Glomerular visceral epithelial cell (primary cell): ENCODE measurements around the gene SNUPN.

Experiments used
- DNase-seq: peaks from one replicate; pipeline ENCODE4 v3.0.0-alpha.2; 2016; ENCODE audit errors: extremely low spot score

SNUPN gene

DNA sequence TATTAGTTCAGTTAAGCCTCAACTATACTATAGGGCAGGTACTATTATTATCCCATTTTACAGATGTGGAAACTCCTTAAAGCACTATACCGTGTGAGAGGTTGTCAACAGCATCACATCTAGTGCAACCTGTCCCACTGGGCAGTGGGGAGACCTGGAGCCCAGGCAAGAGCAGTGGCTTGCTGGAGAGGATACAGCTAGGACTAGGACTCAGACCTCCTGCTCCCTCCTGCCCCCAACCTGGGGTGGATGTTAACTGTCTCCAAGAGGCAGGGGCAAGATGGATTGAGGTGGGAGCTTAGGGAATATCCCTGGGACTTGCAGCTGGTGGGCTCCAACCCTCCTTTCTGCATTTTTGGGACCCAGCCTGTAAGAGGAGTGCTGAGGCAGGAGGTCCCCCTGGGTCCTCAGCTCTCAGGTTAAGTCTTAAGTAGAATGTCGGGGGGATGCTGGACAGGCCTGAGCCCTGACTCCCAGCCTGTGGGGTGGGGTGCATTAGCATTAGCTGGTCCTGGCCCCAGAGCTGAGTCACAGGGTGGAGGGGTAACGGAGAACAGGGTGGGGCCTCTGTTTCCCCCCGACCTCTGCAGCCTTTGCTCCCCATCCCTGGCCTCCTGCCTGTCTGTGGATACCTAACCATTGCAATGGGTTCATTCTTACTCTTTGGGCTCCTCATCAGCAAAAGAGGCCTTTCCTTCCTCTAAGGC, 28.8 kb upstream of the SNUPN start:
- DNase-seq: no peak

GRCh38 chr15:75653347-75653913, 27.9 kb upstream of the SNUPN start:
- DNase-seq: no peak

GRCh38 chr15:75651810-75652543, 26.5 kb upstream of the SNUPN start:
- DNase-seq: no peak

- DNase-seq: peak; percentile 44
Observed at GRCh38 chr15:75650908-75651809, 25.6 kb upstream of the SNUPN start.

GRCh38 chr15:75649848-75650247, 24.3 kb upstream of the SNUPN start:
- DNase-seq: no peak

GRCh38 chr15:75649045-75649761, 23.7 kb upstream of the SNUPN start:
- no peak for DNase-seq

- peak; percentile 40 for DNase-seq
Observed at GRCh38 chr15:75648156-75649000, 22.9 kb upstream of the SNUPN start.

GRCh38 chr15:75647370-75648155, 22.0 kb upstream of the SNUPN start, which contains the start of gene SNX33:
Gene SNX33 (plus strand): TSS chr15:75647912. CDS start chr15:75649103, 1,191 bp downstream.
- DNase-seq: peak; percentile 85

DNA sequence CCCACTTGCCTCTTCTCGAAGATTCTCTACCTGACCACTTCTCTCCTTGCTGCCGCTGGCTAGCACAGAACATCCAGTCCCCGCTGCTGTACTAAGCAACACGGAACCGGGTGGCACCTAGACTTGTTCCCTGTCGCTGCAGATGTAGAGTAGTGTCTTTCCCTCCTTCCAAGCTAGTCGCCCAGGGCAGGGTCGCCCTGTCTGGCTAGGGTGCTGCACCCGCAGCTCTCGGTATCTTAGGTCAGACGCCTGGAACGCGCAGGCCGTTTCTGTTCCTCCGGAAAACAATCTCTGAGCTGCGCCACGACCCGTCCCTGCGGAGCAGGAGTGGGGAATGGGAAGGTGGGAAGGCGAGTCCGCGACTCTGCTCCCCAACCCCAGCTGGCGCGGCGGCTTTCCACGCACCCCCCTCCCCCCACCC, 21.4 kb upstream of the SNUPN start:
- DNase-seq: no peak

DNA sequence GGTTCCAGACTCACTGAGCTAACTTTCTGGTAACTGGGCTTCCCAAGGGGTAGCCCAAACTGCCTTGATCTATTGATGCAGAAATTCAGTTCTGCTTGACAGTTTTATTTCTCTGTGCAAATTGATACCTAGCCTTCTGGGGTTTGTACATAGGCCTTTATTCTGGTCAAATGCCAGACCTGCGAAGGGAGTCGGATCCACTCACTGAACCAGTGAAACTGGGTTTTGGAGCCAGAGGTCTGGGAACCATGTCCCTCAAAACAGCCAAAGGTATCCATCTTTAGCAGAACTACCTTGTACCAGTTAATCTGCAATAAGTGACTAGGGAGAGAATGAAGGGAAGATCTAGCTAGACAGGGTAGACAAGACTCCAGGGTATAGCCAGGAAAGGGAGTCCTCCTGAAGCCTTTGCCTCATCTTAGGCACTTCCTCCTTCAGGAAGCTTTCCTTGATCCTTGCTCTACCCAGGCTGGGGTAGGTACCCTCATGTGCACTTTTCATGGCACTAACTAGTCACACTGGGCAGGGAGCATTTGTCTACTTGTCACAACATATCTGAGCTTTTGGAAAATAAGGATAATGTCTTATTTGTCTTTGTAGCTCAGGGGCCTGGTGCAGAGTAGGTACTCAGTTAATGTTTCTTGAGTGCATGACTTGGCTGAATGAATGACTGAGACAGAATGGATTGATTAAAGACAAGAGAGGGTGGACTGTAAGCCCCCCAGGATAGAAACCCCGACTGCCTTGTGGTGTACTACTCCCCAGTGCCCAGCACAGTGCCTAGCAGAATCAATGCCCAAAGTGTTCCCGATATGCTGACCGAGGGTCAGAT, 20.8 kb upstream of the SNUPN start:
- DNase-seq: no peak

DNA sequence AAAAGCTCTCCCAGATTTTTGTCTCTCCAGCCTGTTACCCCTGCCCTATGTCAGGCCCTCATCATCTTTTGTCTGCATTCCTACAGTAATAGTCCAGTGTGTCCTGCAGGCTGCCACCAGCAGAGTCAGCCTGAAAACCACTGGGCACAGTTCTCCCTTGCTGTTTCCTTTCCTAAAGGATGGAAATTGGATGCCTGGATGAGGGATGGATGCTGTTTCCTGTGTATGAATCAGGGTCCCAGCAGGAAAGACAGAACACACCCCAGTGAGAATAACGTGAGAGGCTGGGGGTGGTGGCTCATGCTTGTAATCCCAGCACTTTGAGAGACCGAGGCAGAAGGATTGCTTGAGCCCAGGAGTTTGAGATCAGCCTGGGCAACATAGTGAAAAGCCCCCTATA, 18.9 kb upstream of the SNUPN start:
- DNase-seq: no peak

- no peak for DNase-seq
Observed at GRCh38 chr15:75641603-75642002, 16.1 kb upstream of the SNUPN start.

DNA sequence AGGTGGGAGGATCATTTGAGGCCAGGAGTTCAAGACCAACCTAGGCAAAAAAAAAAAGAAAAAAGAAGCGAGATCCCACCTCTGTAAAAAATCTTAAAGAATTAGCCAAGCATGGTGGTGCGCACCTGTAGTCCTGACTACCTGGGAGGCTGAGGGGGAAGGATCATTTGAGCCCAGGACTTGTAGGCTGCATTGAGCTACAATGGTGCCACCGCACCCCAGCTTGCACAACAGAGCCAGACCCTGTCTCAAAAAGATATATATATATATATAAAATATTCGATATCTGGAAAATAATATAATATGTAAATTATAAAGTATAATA, 15.6 kb upstream of the SNUPN start:
- DNase-seq: no peak

DNA sequence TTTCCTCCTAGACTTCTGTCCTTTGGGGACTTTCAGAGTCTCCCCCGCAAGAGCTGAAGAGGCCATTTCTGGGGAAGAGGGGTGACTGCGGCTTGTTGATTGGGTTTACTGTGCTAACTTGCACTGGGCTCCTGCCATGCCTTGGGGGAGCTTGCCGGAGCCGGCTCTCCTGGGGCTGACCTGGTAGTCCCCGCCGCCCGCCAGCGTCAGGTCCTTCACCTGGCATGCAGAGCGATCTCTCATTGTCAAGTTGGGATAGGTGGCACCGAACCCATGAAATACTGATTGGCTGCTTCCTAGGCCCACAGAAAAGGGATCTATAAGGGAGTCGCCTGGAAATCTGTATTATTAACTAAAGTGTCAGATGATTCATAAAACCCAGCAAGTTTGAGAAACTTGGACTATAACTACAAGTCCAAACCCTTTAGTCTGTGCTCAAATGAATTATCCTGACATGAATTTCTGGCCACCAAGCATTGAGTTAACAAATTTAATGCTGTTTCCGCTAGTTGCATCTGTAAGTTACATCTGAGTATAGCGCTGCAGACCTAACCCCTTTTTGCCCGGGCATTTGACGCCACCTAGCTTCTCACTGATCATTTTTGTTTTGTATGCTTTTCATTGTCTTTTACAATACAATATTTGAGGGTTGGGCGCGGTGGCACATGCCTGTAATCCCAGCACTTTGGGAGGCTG, 15.1 kb upstream of the SNUPN start:
- DNase-seq: peak; percentile 34

DNA sequence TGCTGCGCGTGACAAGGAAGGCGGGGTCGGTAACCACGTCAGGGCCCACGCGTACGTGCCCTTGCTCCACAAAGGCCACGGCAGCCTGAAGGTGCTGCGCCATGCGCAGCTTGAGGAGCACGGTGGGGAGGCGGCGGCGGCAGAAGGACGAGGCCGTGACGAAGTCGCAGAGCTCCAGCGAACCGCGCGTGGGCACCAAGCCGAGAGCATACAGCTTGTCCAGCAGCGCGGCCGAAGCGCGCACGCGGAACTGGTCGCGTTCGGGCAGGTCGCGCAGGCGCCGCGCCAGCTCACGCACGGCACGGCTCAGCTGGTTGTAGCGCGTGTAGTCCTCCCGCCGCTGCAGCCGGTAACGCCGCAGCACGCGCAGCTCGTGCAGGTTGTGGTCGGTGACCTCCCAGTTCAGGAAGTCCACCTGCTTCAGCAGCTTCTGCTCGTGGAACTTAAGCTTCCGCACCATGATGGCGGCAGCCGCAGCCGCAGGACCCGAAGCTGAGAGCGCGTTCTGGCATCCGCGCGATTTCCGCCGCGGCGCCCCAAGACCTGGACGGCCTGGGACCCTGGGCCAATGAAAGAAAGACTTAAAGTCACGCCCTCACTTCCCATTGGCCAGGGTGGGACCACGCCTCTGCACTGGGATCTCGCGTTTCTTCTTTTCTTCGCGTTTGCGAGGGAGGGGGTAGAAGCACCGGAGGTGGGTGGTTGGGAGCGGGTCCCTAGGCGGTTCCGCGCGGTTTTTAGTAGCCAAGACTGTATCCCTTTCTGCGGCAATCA, 14.4 kb upstream of the SNUPN start, which contains the start of gene IMP3:
IMP3 (minus strand) TSS at position 516 of the 774 bp plus-strand sequence; CDS start at position 460, 56 bp downstream.
- peak; percentile 96 for DNase-seq

DNA sequence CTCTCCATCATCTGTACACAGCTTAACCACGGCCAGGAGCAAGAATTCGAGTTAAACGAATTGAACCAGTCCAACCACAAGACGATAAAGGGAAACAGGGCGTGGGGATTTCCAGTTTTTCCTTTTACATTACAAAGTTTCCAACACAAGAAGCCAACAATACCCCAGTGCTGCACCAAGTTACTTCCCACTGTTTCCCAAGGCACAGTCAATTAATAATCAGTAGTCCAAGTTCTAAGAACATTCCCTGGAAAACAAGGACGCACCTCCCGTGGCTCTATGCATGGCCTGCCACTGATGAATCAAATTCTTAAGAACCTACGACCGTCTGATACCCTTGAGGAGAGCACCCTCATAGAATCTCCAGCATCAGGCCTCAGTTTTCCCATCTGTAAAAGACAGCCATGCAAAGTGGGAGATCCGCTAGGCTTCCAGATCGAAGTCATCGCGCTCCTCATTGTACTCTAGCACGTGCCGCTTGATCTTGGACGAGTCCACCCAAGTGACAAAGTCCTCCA, 13.7 kb upstream of the SNUPN start:
- DNase-seq: peak; percentile 16
